ENCODE results near the gene CD36.

GRCh38 chr7:80618096-80618495, 20.3 kb upstream of the CD36 start:
- TF ChIP-seq, protein P1, sequence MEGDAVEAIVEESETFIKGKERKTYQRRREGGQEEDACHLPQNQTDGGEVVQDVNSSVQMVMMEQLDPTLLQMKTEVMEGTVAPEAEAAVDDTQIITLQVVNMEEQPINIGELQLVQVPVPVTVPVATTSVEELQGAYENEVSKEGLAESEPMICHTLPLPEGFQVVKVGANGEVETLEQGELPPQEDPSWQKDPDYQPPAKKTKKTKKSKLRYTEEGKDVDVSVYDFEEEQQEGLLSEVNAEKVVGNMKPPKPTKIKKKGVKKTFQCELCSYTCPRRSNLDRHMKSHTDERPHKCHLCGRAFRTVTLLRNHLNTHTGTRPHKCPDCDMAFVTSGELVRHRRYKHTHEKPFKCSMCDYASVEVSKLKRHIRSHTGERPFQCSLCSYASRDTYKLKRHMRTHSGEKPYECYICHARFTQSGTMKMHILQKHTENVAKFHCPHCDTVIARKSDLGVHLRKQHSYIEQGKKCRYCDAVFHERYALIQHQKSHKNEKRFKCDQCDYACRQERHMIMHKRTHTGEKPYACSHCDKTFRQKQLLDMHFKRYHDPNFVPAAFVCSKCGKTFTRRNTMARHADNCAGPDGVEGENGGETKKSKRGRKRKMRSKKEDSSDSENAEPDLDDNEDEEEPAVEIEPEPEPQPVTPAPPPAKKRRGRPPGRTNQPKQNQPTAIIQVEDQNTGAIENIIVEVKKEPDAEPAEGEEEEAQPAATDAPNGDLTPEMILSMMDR (IDR thresholded peaks at IDR 0.05), result no peak
- no peak for TF ChIP-seq POLR2A (IDR thresholded peaks at IDR 0.05)

Data from uterus (tissue), 2 donors.